OCI-LY1 (cell line): ENCODE data around the gene PAGR1.
"Not testable (repeated sequence)": the region's sequence is repeated elsewhere in the genome, so short reads cannot be mapped to it uniquely, and the experiment has no call there.

ENCODE experiments used
- H2AFZ ChIP-seq: fragments of 200-600 bp; sonication (generic), shearing (Covaris generic); 2 replicates; pipeline ENCODE4 v1.6.0; 2014; ENCODE audit warnings: antibody characterized with exemption, mild to moderate bottlenecking, low read length
- H3F3A ChIP-seq: fragments of 200-600 bp; sonication (generic), shearing (Covaris generic); 2 replicates; pipeline ENCODE4 v1.6.0; 2014; ENCODE audit warnings: mild to moderate bottlenecking, antibody characterized with exemption, low read length, moderate library complexity; ENCODE audit not compliant: insufficient read depth
- H3K27ac ChIP-seq: fragments of 200-600 bp; sonication (generic); 2 replicates; pipeline ENCODE4 v1.5.1; 2014; ENCODE audit warnings: low read length, mixed run types, mild to moderate bottlenecking, low read depth; ENCODE audit not compliant: poor library complexity, severe bottlenecking
- H3K27me3 ChIP-seq: fragments of 200-600 bp; sonication (generic); 2 replicates; pipeline ENCODE4 v1.6.0; 2014; ENCODE audit warnings: antibody characterized with exemption, mild to moderate bottlenecking, low read length, moderate library complexity; ENCODE audit not compliant: insufficient read depth
- H3K36me3 ChIP-seq: fragments of 200-600 bp; sonication (generic); 2 replicates; pipeline ENCODE4 v1.6.1; 2014; ENCODE audit warnings: mild to moderate bottlenecking, antibody characterized with exemption, low read length, moderate library complexity, mixed read lengths; ENCODE audit not compliant: insufficient read depth
- H3K4me1 ChIP-seq: fragments of 200-600 bp; sonication (generic); 2 replicates; pipeline ENCODE4 v1.5.1; 2014; ENCODE audit warnings: mild to moderate bottlenecking, low read length, moderate library complexity; ENCODE audit not compliant: insufficient read depth, severe bottlenecking
- H3K4me2 ChIP-seq: fragments of 200-600 bp; sonication (generic), shearing (Covaris generic); 2 replicates; pipeline ENCODE4 v1.6.1; 2014; ENCODE audit warnings: low read length
- H3K4me3 ChIP-seq: fragments of 200-600 bp; sonication (generic); 2 replicates; pipeline ENCODE4 v1.5.1; 2014; ENCODE audit warnings: low read length, low read depth, mild to moderate bottlenecking, mixed read lengths; ENCODE audit not compliant: poor library complexity, severe bottlenecking
- H3K79me2 ChIP-seq: fragments of 200-600 bp; shearing (Covaris generic); 2 replicates; pipeline ENCODE4 v1.6.1; 2016; ENCODE audit warnings: mixed run types, low read length, mixed read lengths; ENCODE audit not compliant: insufficient read depth
- H3K9ac ChIP-seq: fragments of 200-600 bp; sonication (generic), shearing (Covaris generic); 2 replicates; pipeline ENCODE4 v1.6.1; 2014; ENCODE audit warnings: mild to moderate bottlenecking, low read length, mixed read lengths
- H3K9me2 ChIP-seq: fragments of 200-600 bp; sonication (generic), shearing (Covaris generic); 2 replicates; pipeline ENCODE4 v1.6.1; 2014; ENCODE audit warnings: low read depth, mild to moderate bottlenecking, low read length, mixed read lengths
- H3K9me3 ChIP-seq: fragments of 200-600 bp; shearing (Covaris generic); 2 replicates; pipeline ENCODE4 v1.6.1; 2014; ENCODE audit warnings: low read length, mixed read lengths
- H4K20me1 ChIP-seq: fragments of 200-600 bp; sonication (generic), shearing (Covaris generic); 2 replicates; pipeline ENCODE4 v1.6.0; 2016; ENCODE audit warnings: mild to moderate bottlenecking, low read length; ENCODE audit not compliant: insufficient read depth
- EZH2 ChIP-seq: fragments of 200-600 bp; sonication (generic), shearing (Covaris generic); IDR thresholded peaks from 2 replicates; pipeline ENCODE4 v1.8.0; 2017; ENCODE audit warnings: borderline replicate concordance, mixed run types, mild to moderate bottlenecking, antibody characterized with exemption, low read length, moderate library complexity, mixed read lengths
- TF ChIP-seq, protein P1 (sequence below): fragments of 200-600 bp; sonication (generic), shearing (Covaris generic); IDR thresholded peaks from 2 replicates; pipeline ENCODE4 v1.5.1; 2017; ENCODE audit warnings: mild to moderate bottlenecking, antibody characterized with exemption, low read length, moderate library complexity, mixed read lengths

The PAGR1 gene

DNA sequence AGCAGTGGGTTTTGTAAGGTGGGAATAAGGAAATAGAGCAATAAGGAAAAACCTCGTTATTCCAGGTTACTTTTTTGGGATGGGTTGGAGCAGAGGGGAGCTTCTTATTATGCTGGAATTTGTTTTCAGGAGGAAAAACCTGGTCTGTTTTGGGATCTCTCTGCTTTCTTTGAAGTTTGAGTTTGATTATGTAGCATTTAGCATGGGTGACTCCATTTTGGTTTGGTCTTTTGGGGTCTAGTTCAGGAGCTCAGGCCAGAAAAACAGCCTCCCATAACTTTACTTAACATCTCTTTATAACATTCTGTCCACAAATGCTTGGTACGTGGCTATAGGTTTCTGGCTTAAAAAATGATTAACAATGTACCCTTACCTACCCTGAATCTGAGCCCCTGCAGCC lies 46.4 kb upstream of the PAGR1 start:
- Histone ChIP-seq H3K27ac (no peak overlapping the region), H3K4me3 (no peak overlapping the region), H3K27me3 (no peaks in the 10 kb centered on the region), H3F3A (no peaks in the 10 kb centered on the region), H3K9ac (no peak overlapping the region), H3K36me3 (no peaks in the 10 kb centered on the region), H3K9me2 (no peaks in the 10 kb centered on the region), H3K79me2 (no peaks in the 10 kb centered on the region), H3K4me1 (no peaks in the 10 kb centered on the region), H3K4me2 (no peak overlapping the region), H2AFZ (no peak overlapping the region), H4K20me1 (no peaks in the 10 kb centered on the region), H3K9me3 (no peaks in the 10 kb centered on the region)
- no peak for TF ChIP-seq EZH2
- TF ChIP-seq, protein P1, sequence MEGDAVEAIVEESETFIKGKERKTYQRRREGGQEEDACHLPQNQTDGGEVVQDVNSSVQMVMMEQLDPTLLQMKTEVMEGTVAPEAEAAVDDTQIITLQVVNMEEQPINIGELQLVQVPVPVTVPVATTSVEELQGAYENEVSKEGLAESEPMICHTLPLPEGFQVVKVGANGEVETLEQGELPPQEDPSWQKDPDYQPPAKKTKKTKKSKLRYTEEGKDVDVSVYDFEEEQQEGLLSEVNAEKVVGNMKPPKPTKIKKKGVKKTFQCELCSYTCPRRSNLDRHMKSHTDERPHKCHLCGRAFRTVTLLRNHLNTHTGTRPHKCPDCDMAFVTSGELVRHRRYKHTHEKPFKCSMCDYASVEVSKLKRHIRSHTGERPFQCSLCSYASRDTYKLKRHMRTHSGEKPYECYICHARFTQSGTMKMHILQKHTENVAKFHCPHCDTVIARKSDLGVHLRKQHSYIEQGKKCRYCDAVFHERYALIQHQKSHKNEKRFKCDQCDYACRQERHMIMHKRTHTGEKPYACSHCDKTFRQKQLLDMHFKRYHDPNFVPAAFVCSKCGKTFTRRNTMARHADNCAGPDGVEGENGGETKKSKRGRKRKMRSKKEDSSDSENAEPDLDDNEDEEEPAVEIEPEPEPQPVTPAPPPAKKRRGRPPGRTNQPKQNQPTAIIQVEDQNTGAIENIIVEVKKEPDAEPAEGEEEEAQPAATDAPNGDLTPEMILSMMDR = no peak

DNA sequence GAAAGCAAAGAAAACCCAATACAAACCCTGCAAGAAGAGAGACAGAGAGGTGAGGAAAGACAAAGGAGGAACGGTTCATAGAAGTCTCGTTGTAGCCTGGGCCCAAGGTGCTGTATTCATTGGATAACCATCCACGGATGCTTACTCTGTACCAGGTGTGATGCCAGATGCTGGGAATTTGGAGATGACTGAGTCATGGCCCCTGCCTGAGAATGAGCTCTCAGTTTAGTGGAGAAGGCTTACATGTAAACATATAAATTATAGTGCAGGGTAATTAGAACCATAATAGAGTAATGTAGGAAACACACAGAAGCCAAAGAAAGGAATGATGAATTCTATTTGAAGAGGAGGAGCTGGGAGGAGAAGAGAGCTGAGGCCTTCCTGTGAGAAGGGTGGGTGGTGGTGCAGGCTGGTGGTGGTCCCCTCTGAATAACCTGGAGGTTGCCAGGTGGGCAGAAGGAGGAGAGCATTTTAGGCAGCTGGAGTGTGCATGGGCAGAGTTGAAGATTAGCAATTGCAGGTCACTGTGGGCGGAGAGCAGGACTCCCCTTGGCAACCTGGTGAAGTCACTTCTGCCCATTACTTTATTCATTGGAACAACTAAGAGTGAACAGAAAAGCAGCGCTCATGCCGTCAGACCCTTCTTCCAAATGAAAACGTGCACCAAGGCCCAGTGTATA lies 45.6 kb upstream of the PAGR1 start:
- Histone ChIP-seq H4K20me1 (no peaks in the 10 kb centered on the region), H3K9ac (no peak overlapping the region), H3F3A (no peaks in the 10 kb centered on the region), H3K79me2 (no peaks in the 10 kb centered on the region), H3K4me3 (no peak overlapping the region), H3K36me3 (no peaks in the 10 kb centered on the region), H3K4me2 (no peak overlapping the region), H3K27ac (no peak overlapping the region), H3K9me2 (no peaks in the 10 kb centered on the region), H2AFZ (no peak overlapping the region), H3K27me3 (no peaks in the 10 kb centered on the region), H3K4me1 (no peaks in the 10 kb centered on the region), H3K9me3 (no peaks in the 10 kb centered on the region)
- TF ChIP-seq, protein P1 = no peak
- no peak for TF ChIP-seq EZH2

DNA sequence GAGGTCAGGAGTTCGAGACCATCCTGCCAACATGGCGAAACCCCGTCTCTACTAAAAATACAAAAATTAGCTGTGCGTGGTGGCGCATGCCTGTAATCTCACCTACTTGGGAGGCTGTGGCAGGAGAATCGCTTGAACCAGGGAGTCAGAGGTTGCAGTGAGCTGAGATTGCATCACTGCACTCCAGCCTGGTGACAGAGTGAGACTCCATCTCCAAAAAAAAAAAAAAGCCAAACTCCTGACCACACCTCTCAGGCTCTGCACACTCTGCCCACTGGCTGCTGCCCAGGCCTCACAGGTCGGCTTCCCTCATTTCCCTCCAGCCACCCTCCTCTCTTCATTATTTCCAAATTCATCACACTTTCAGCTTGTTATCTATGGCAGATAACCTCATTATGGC lies 43.6 kb upstream of the PAGR1 start:
- H3K79me2 ChIP-seq, H3K9me2 ChIP-seq, H3K9ac ChIP-seq, H3F3A ChIP-seq, H3K4me2 ChIP-seq, H3K36me3 ChIP-seq, H3K4me3 ChIP-seq, H2AFZ ChIP-seq, H3K9me3 ChIP-seq, H3K27ac ChIP-seq, H4K20me1 ChIP-seq, H3K4me1 ChIP-seq, H3K27me3 ChIP-seq: not testable (repeated sequence)

DNA sequence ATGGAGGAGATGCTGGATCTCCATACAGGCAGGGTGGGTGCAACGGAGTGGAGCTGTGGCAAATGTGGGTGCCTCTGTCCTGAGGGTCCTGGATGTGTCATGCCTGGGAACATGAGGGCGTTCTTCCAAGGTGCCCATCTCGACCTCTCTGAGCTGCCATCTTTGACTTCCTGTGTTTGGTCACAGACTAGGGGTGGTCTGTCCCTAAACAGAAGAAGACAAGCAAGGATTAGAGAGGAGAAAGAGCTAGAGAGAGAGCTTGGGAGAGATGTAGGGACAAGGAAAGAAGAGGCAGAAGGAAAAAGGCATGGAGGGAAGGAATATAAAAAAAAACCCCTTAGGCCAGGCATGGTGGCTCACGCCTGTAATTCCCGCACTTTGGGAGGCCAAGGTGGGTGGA lies 41.2 kb upstream of the PAGR1 start:
- Histone ChIP-seq H3K9me3 (no peaks in the 10 kb centered on the region), H3K9ac (no peak overlapping the region), H3K4me1 (no peaks in the 10 kb centered on the region), H3K9me2 (no peaks in the 10 kb centered on the region), H3K36me3 (no peaks in the 10 kb centered on the region), H3K4me3 (no peak overlapping the region), H3K4me2 (no peak overlapping the region), H2AFZ (no peak overlapping the region), H3F3A (no peaks in the 10 kb centered on the region), H3K27me3 (no peaks in the 10 kb centered on the region), H3K79me2 (no peaks in the 10 kb centered on the region), H3K27ac (no peak overlapping the region), H4K20me1 (no peaks in the 10 kb centered on the region)
- no peak for TF ChIP-seq EZH2
- TF ChIP-seq, protein P1 = no peak
